K562 (cell line): Measurements from ENCODE around the gene NPEPPS. TPM values are rescaled to one million over a fixed set of nuclear protein-coding genes. Genes with fewer than 3 reads are reported as not detected.
A peak's percentile ranks its signal among the peaks of the same experiment; 100 is the strongest.
"Not testable (repeated sequence)": the region's sequence is repeated elsewhere in the genome, so short reads cannot be mapped to it uniquely, and the experiment has no call there.

ENCODE experiments used
- ATAC-seq: fragments of 200-7000 bp; cut with Tn5 transposase; 3 replicates; pipeline ENCODE4 v1.9.1; 2020; ENCODE audit warnings: moderate library complexity
- BruUV-seq: library from RNA; stranded (reverse); fragments of 400-500 nt; replicated peaks from 2 replicates; lab custom pipeline; 2021; lab: Mats Ljungman, UMichigan
- CTCF ChIA-PET: fragments of 300-600 bp; formaldehyde crosslinking; extraction: SDS; loops from one replicate; lab custom pipeline; 2021; ENCODE audit warnings: low intra/inter-chr PET ratio; lab: Yijun Ruan, JAX
- POLR2A ChIA-PET: fragments of 300-600, 350-650 bp; sonication (Branson Sonifier 250); formaldehyde crosslinking; extraction: SDS; loops from one replicate; lab custom pipeline; 2021; ENCODE audit warnings: antibody characterized with exemption, inconsistent platforms; lab: Yijun Ruan, JAX
- DNase-seq, 4 experiments: peaks; one replicate each; pipeline versions ENCODE4 v3.0.0 to v3.0.0-alpha.2; 2011 to 2018; ENCODE audit warnings: low spot score in 3 of 4, mixed read lengths in 3 of 4; ENCODE audit errors: extremely low read depth in 1 of 4
- FAIRE-seq: peaks from 2 replicates; lab custom pipeline; 2011; peaks lifted over from hg19 to GRCh38; lab: Jason Lieb, UNC
- H2AFZ ChIP-seq: 2 replicates; pipeline ENCODE4 v1.6.0; 2011; ENCODE audit warnings: low read depth, low read length, control low read depth, inconsistent platforms
- H3K27ac ChIP-seq: fragments of 200-600 bp; 3 replicates; pipeline ENCODE4 v1.8.0; 2011; ENCODE audit warnings: low read depth, mild to moderate bottlenecking, control low read depth, inconsistent platforms, low read length, moderate library complexity, mixed read lengths; ENCODE audit errors: extremely low read depth
- H3K27me3 ChIP-seq, 2 experiments: fragments of 300-600 bp in 1 of 2; 2 replicates in 1 of 2; 3 replicates in 1 of 2; pipeline versions ENCODE4 v1.6.0 to v1.8.0; 2011; ENCODE audit warnings: inconsistent platforms in 2 of 2, low read length in 2 of 2, mild to moderate bottlenecking in 1 of 2, mixed read lengths in 1 of 2, moderate library complexity in 1 of 2; ENCODE audit not compliant: control insufficient read depth in 2 of 2, insufficient read depth in 2 of 2
- H3K36me3 ChIP-seq: fragments of 300-600 bp; 3 replicates; pipeline ENCODE4 v1.8.0; 2011; ENCODE audit warnings: mild to moderate bottlenecking, low read length, inconsistent platforms; ENCODE audit not compliant: control insufficient read depth, insufficient read depth
- H3K4me1 ChIP-seq, 2 experiments: fragments of 200-600 bp in 1 of 2; replicated peaks in 1 of 2; 2 replicates in 1 of 2; 3 replicates in 1 of 2; pipeline versions ENCODE4 v1.5.1 to v1.8.0; 2011; ENCODE audit warnings: inconsistent platforms in 2 of 2, low read length in 2 of 2, mild to moderate bottlenecking in 1 of 2, mixed read lengths in 1 of 2, moderate library complexity in 1 of 2; ENCODE audit not compliant: control insufficient read depth in 2 of 2, insufficient read depth in 2 of 2
- H3K4me2 ChIP-seq: 2 replicates; pipeline ENCODE4 v1.6.1; 2011; ENCODE audit warnings: low read length, control low read depth, inconsistent platforms, mixed read lengths; ENCODE audit not compliant: insufficient read depth
- H3K4me3 ChIP-seq: fragments of 200-600 bp; sonication (generic), shearing (Covaris generic); 2 replicates; pipeline ENCODE4 v1.5.1; 2016; ENCODE audit warnings: control low read depth, inconsistent platforms
- H3K79me2 ChIP-seq: fragments of 200-600 bp; 3 replicates; pipeline ENCODE4 v1.8.0; 2011; ENCODE audit warnings: low read length, inconsistent platforms; ENCODE audit not compliant: control insufficient read depth, insufficient read depth
- H3K9ac ChIP-seq, 2 experiments: 2 replicates each; pipeline versions ENCODE4 v1.6.0 to v1.6.1; 2011; ENCODE audit warnings: low read depth in 2 of 2, low read length in 2 of 2, control low read depth in 1 of 2, inconsistent platforms in 1 of 2, mild to moderate bottlenecking in 1 of 2, mixed read lengths in 1 of 2; ENCODE audit not compliant: insufficient read depth in 1 of 2
- H3K9me1 ChIP-seq: one replicate; pipeline ENCODE4 v1.6.0; 2011; ENCODE audit warnings: inconsistent platforms, mild to moderate bottlenecking, low read length, moderate library complexity; ENCODE audit not compliant: control insufficient read depth, insufficient read depth
- H3K9me3 ChIP-seq: replicated peaks from 2 replicates; pipeline ENCODE4 v1.5.1; 2011; ENCODE audit warnings: low read depth, low read length, inconsistent platforms; ENCODE audit not compliant: control insufficient read depth, insufficient read depth
- H4K20me1 ChIP-seq: replicated peaks from 2 replicates; pipeline ENCODE4 v1.6.1; 2011; ENCODE audit warnings: low read length, inconsistent platforms, mixed read lengths; ENCODE audit not compliant: control insufficient read depth, insufficient read depth
- FOSL1 ChIP-seq: fragments of 200-800 bp; sonication (Bioruptor generic); conservative IDR thresholded peaks from 2 replicates; pipeline ENCODE4 v1.6.1; 2016; ENCODE audit warnings: missing genetic modification characterization, missing compliant biosample characterization
- RAD21 ChIP-seq, 2 experiments: fragments of 250-450 bp in 1 of 2; fragments of 450-650 bp in 1 of 2; sonication (Bioruptor Pico) in 1 of 2; formaldehyde crosslinking in 1 of 2; IDR thresholded peaks in 1 of 2; conservative IDR thresholded peaks in 1 of 2; 2 replicates each; pipeline versions ENCODE4 v1.4.0 to v1.8.0; 2020 to 2022; ENCODE audit warnings: mild to moderate bottlenecking in 2 of 2, moderate library complexity in 1 of 2
- SIN3A ChIP-seq, 2 experiments: fragments of 150-350 bp in 1 of 2; IDR thresholded peaks; 2 replicates each; pipeline ENCODE4 v1.6.1; 2011 to 2016; ENCODE audit warnings: borderline replicate concordance in 2 of 2, low read depth in 2 of 2, low read length in 2 of 2, mild to moderate bottlenecking in 2 of 2, moderate library complexity in 2 of 2; ENCODE audit not compliant: control insufficient read depth in 1 of 2
- WGBS: fragments of 100-300 bp; shearing (Covaris generic); methylation state at CpG from one replicate; pipeline ENCODE4 v1.1.6; 2016; ENCODE audit warnings: low coverage, mixed read lengths; ENCODE audit not compliant: insufficient coverage; ENCODE audit errors: missing lambda C conversion rate; 5-methylcytosine and 5-hydroxymethylcytosine counted together
- in situ Hi-C: fragments of 300-500 bp; cut with MboI; formaldehyde crosslinking; loops from 4 replicates; pipeline ENCODE4 v1.15.0; 2018; ENCODE audit warnings: inconsistent platforms, mixed read lengths
- intact Hi-C: fragments of 100-400 bp; cut with micrococcal nuclease; formaldehyde crosslinking; loops from 2 replicates; pipeline ENCODE4 v1.14.2; 2022
- polyA plus RNA-seq, 8 experiments: library from polyadenylated mRNA; depleted of rRNA in 4 of 8; stranded (reverse) in 5 of 8; unstranded in 3 of 8; fragments of >200 nt; fragmentation: Nextera tagmentation in 2 of 8; fragmentation: Illumina TruSeq in 1 of 8; extraction: Ambion mirVana in 2 of 8; extraction: Trizol in 1 of 8; gene quantifications; 2 replicates each; pipeline versions ENCODE4 v1.2.1 to v1.2.3, GENCODE V29; 2011 to 2014; ENCODE audit warnings: inconsistent platforms in 1 of 8, missing spikeins in 1 of 8
- total RNA-seq, 7 experiments: library from RNA; depleted of rRNA in 6 of 7; stranded (reverse); fragments of >200 nt in 6 of 7; fragmentation: Illumina TruSeq in 2 of 7; extraction: Trizol in 2 of 7; gene quantifications; 2 replicates each; pipeline versions ENCODE4 v1.2.1 to v1.2.3, GENCODE V29; 2011 to 2021; ENCODE audit warnings: low replicate concordance in 1 of 7
- TF ChIP-seq, protein P1 (sequence below), 3 experiments: IDR thresholded peaks in 2 of 3; conservative IDR thresholded peaks in 1 of 3; 2 replicates each; pipeline ENCODE4 v1.5.1; 2011 to 2012; ENCODE audit warnings: low read length in 3 of 3, mild to moderate bottlenecking in 3 of 3, control low read depth in 2 of 3, improper control_type of control experiment in 1 of 3, inconsistent platforms in 1 of 3, low read depth in 1 of 3, mixed read lengths in 1 of 3, moderate library complexity in 1 of 3; ENCODE audit not compliant: insufficient read depth in 2 of 3
- TF ChIP-seq, protein P2 (sequence below): fragments of 200-800 bp; sonication (Bioruptor generic); IDR thresholded peaks from 2 replicates; pipeline ENCODE4 v1.6.1; 2017; ENCODE audit warnings: missing genetic modification characterization, missing compliant biosample characterization
- TF ChIP-seq, protein P3 (sequence below): sonication (generic); IDR thresholded peaks from 2 replicates; pipeline ENCODE4 v1.6.1; 2016

Gene NPEPPS
- total and polyA plus RNA-seq, 9 of the 15 experiments (the other 6 are each of a cell fraction or from before 2014, with no cell fraction given): 21.4 to 108 (median 46.0) TPM

DNA sequence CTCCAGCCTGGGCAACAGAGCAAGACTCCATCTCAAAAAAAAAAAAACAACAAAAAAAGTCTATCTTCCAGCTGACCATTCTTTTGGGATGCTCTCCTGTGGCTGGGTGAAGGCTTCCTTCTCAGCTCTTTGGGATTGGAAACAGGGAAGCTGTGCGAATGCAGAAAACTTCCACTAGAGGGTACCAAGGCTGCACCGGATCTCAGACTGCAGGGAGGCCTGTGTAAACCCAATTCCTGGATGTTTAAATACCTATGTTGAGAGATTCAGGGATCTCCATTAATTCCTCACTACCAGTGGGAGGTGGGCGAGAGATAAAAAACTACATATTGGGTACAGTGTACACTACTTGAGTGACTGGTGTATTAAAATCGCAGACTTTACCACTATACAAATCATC, 30.3 kb upstream of the NPEPPS start (continued):
- TF ChIP-seq, protein P1, sequence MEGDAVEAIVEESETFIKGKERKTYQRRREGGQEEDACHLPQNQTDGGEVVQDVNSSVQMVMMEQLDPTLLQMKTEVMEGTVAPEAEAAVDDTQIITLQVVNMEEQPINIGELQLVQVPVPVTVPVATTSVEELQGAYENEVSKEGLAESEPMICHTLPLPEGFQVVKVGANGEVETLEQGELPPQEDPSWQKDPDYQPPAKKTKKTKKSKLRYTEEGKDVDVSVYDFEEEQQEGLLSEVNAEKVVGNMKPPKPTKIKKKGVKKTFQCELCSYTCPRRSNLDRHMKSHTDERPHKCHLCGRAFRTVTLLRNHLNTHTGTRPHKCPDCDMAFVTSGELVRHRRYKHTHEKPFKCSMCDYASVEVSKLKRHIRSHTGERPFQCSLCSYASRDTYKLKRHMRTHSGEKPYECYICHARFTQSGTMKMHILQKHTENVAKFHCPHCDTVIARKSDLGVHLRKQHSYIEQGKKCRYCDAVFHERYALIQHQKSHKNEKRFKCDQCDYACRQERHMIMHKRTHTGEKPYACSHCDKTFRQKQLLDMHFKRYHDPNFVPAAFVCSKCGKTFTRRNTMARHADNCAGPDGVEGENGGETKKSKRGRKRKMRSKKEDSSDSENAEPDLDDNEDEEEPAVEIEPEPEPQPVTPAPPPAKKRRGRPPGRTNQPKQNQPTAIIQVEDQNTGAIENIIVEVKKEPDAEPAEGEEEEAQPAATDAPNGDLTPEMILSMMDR (IDR thresholded peaks at IDR 0.05 in 2 of 3, conservative IDR thresholded peaks at IDR 0.05 in 1 of 3; ENCODE audit: insufficient read depth in 2 of 3, low read depth in 1 of 3, low read length in 3 of 3): peak; percentile 35 to 43 (median 35); a peak in 4 of 6 replicates
- peak; percentile 51 to 66 for TF ChIP-seq RAD21 (CRISPR knock-in tag; conservative IDR thresholded peaks at IDR 0.05 in 1 of 2, IDR thresholded peaks at IDR 0.05 in 1 of 2)

DNA sequence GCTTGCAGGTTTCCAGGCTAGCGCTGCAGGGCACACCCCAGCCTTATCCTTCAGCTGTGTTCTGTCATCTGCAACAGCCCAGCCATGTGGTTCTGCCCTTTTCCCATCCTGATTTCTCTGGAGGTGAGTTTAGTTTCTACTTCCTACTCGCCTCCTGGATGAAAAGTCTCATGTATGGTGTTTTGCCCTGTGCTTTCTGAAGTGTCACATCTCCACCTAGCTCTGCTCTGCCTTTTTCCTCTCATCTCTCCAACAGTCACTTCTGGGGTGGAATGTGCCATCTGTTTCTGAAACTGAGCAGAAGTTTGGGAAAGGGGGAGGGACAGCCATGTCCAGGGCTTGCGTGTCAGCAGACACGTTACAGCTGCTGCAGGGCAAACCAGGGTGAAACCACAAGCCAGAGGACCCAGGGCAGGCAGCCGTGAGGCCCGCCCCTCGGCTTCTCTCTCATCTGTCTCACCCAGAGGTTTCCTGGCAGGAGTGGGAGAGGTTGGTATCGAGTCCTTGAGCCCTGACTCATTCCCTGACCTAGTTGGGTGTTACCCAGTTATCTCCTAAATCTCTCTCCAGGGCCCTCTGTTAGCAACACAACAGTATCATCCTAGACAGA, 28.7 kb upstream of the NPEPPS start:
- DNase-seq (peak in 2 of 4 experiments; percentile 1 to 34), ATAC-seq (peak; percentile 75), FAIRE-seq (peak; percentile 82)
- H3K9me3 ChIP-seq, BruUV-seq, H3K4me3 ChIP-seq, POLR2A ChIA-PET, H3K27me3 ChIP-seq, CTCF ChIA-PET, intact Hi-C loops, H3K9ac ChIP-seq, in situ Hi-C loops, H3K79me2 ChIP-seq: not testable (repeated sequence)
- H3K4me2 ChIP-seq: peak overlapping the region; percentile 52
- 19% methylated on average over 3 of the region's 8 CpGs for WGBS
- peak in 1 of 2 experiments; percentile 45; a peak in 1 of 4 replicates for TF ChIP-seq SIN3A (IDR thresholded peaks at IDR 0.05; ENCODE audit: borderline replicate concordance in 2 of 2, control insufficient read depth in 1 of 2, low read depth in 2 of 2, low read length in 2 of 2)
- TF ChIP-seq, protein P2, sequence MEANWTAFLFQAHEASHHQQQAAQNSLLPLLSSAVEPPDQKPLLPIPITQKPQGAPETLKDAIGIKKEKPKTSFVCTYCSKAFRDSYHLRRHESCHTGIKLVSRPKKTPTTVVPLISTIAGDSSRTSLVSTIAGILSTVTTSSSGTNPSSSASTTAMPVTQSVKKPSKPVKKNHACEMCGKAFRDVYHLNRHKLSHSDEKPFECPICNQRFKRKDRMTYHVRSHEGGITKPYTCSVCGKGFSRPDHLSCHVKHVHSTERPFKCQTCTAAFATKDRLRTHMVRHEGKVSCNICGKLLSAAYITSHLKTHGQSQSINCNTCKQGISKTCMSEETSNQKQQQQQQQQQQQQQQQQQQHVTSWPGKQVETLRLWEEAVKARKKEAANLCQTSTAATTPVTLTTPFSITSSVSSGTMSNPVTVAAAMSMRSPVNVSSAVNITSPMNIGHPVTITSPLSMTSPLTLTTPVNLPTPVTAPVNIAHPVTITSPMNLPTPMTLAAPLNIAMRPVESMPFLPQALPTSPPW (CRISPR knock-in tag): peak; percentile 29; the same call in 1 of the 2 replicates
- peak; percentile 46 for TF ChIP-seq FOSL1
- TF ChIP-seq, protein P3, sequence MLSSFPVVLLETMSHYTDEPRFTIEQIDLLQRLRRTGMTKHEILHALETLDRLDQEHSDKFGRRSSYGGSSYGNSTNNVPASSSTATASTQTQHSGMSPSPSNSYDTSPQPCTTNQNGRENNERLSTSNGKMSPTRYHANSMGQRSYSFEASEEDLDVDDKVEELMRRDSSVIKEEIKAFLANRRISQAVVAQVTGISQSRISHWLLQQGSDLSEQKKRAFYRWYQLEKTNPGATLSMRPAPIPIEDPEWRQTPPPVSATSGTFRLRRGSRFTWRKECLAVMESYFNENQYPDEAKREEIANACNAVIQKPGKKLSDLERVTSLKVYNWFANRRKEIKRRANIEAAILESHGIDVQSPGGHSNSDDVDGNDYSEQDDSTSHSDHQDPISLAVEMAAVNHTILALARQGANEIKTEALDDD: peak; percentile 67
- TF ChIP-seq, all 486 proteins: peak for 4; not testable (repeated sequence) for 482
- H3K9me1 ChIP-seq, H4K20me1 ChIP-seq, H3K4me1 ChIP-seq, H3K36me3 ChIP-seq: not testable (repeated sequence)
- Histone ChIP-seq H2AFZ (peak overlapping the region; percentile 82), H3K27ac (peak overlapping the region; percentile 20; the same call in 2 of the 3 replicates)
